Ovary (tissue), 3 donors: ENCODE results near the gene TWNK.

Source experiments
- CTCF ChIP-seq, 3 donors: fragments of 450-650 bp in 2 of 3; fragments of 200-600 bp in 1 of 3; IDR thresholded peaks; one replicate each; pipeline versions ENCODE4 v1.5.1 to v1.8.0; 2016 to 2022; ENCODE audit warnings: antibody characterized with exemption in 3 of 3, mild to moderate bottlenecking in 1 of 3
- EP300 ChIP-seq: sonication (generic); formaldehyde crosslinking; IDR thresholded peaks from one replicate; pipeline ENCODE4 v1.6.1; 2017; ENCODE audit warnings: antibody characterized with exemption
- POLR2A ChIP-seq: fragments of 450-650 bp; IDR thresholded peaks from one replicate; pipeline ENCODE4 v1.6.1; 2017; ENCODE audit warnings: antibody characterized with exemption, mild to moderate bottlenecking, moderate library complexity
- donor health status: DM: no; HTN: no; CAD: no.

DNA sequence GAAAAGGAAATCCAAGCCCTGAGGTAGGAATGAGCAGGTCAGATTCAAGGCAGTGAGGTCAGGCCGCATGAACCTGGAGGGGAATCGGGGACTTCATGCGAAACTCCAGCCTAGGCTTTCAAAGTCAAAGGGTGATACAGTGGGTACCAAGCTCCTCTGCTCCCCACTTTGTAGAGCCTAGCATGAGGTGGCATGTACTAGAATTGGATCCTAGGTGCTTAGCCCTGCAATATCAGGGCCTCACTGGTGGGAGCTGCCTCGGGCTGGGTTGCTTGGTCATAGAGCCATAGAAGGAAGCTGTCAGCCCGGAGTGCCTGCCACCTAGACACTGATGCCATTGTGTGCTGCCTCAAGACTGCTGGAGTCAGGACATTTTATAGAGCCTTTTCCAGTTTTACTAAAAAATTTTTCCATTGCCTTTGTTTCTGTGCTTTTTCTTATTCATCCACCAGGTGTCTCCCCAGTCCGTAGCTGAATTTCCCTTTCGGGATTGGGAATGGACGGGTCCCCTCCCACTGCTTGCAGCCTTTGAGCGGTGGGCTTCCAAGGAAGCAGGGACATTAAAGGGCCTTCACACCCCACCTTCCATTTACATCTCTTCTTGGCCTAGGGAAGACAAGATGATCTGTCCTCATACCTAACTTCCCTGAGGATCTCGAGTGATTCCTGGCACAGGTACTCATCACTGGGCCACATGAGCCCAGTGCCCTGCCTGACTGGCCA, 6.8 kb downstream of the TWNK start:
- peak; percentile 33 to 75 (median 54) for TF ChIP-seq CTCF (IDR thresholded peaks at IDR 0.05)
- TF ChIP-seq POLR2A: no peak
- no peak for TF ChIP-seq EP300
